ENCODE measurements around the gene ADSL. TPM values are rescaled to one million over a fixed set of nuclear protein-coding genes. Genes with fewer than 3 reads are reported as not detected.
A peak's percentile ranks its signal among the peaks of the same experiment; 100 is the strongest.

Gene ADSL
- total and polyA plus RNA-seq, 10 donors, result 39.1 to 77.7 (median 51.7) TPM

DNA sequence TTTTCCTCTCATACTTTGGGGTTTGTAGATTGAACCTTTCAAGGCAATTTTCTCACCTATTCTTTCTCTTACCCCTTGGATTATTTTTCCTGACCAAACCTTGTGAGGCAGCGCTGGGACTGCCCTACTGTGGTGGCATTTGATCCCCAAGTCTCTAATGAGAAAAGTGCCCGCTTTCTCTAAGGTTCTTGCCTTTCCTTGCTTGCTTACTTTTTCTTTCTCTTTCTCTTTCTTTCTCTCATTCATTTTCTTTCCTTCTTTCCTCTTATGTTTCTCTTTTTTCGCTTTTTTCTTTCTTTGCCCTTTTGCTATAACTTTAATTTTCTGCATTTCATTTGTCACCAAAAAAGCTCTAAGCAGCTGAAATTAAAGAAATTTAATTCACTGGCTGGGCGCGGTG is 40.7 kb upstream of the ADSL start:
- H3K9me3 ChIP-seq, result no peaks in the 10 kb centered on the region
- H3K27me3 ChIP-seq (replicated peaks in 1 of 7), result no peaks in the 10 kb centered on the region
- peaks cover 2 to 100% (median 86%) of the 10 kb centered on the region in 6 donors for H3K36me3 ChIP-seq
- intact Hi-C loops (cut with DNase I; ENCODE audit: low total_unique reads), result no loop called here
- TF ChIP-seq, protein P1, sequence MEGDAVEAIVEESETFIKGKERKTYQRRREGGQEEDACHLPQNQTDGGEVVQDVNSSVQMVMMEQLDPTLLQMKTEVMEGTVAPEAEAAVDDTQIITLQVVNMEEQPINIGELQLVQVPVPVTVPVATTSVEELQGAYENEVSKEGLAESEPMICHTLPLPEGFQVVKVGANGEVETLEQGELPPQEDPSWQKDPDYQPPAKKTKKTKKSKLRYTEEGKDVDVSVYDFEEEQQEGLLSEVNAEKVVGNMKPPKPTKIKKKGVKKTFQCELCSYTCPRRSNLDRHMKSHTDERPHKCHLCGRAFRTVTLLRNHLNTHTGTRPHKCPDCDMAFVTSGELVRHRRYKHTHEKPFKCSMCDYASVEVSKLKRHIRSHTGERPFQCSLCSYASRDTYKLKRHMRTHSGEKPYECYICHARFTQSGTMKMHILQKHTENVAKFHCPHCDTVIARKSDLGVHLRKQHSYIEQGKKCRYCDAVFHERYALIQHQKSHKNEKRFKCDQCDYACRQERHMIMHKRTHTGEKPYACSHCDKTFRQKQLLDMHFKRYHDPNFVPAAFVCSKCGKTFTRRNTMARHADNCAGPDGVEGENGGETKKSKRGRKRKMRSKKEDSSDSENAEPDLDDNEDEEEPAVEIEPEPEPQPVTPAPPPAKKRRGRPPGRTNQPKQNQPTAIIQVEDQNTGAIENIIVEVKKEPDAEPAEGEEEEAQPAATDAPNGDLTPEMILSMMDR (IDR thresholded peaks at IDR 0.05 in 8 of 11, conservative IDR thresholded peaks at IDR 0.05 in 3 of 11), result no peak
- no peak for TF ChIP-seq POLR2AphosphoS5 (IDR thresholded peaks at IDR 0.05)
- TF ChIP-seq POLR2A (IDR thresholded peaks at IDR 0.05), result no peak
- 98 to 99% (median 98%) methylated on average over 5 of the region's 5 CpGs for WGBS, 5 donors
- no peak overlapping the region for H3K4me3 ChIP-seq
- no peaks in the 10 kb centered on the region for H3K4me1 ChIP-seq
- H3K27ac ChIP-seq, result no peak overlapping the region
- no peak for DNase-seq

DNA sequence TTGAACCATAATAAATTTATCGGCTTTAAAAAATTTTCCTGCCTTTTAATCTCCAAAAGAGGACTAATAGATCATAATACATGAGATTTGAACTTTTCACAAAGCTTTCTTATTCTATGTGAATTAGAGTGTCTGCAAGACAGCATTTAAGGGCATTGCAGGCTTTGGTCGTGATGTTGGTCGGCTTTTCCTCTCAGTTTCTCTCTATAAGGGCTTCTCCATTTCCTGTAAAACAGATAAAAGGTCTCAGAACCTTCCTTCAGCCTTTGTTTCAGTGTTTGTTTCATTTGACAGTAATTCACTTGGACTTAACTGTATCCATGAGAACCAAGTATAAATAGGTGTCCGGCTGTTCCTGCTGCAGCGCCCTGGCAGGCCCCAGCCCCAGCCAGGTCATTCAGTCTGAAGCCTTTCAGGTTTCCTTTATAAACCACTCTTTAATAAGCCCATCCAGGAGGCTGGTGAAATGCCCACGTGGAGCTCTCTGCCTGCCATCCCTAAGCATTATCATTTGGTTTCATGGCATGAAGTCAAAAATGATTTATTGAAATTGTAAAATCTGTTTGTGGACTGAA is 37.2 kb upstream of the ADSL start:
- Histone ChIP-seq H3K27ac (peak overlapping the region in 1 of 8 donors; percentile 16), H3K27me3 (replicated peaks in 1 of 7) (no peaks in the 10 kb centered on the region), H3K36me3 (peaks cover 0 to 100% (median 88%) of the 10 kb centered on the region in 6 donors), H3K4me3 (no peak overlapping the region), H3K9me3 (no peaks in the 10 kb centered on the region), H3K4me1 (peaks cover 0 to 23% (median 3%) of the 10 kb centered on the region in 6 donors)
- 89 to 94% (median 92%) methylated on average over 6 of the region's 6 CpGs for WGBS, 5 donors
- no peak for DNase-seq
- intact Hi-C loops (cut with DNase I; ENCODE audit: low total_unique reads), result no loop called here
- TF ChIP-seq POLR2A (IDR thresholded peaks at IDR 0.05) (no peak), POLR2AphosphoS5 (IDR thresholded peaks at IDR 0.05) (no peak)
- TF ChIP-seq, protein P1 (IDR thresholded peaks at IDR 0.05 in 8 of 11, conservative IDR thresholded peaks at IDR 0.05 in 3 of 11), result no peak

DNA sequence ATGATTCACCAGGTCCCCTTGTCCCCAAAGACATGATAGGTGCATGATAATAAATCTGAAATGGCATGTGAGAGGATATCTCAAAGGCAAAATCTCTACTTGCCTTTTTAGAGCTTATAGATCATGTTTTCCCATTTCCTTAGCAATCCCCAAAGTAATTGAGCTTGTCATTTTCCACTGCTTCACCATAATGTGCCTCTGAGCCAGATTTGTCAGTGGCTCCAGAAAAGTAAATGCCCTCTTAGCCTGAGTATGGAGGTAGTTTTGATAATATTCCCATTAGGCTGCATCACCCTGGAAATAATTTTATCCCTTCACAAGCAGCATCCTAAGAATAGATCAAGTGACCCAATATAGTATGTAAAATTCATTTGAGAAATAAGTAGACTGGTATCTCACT is 36.7 kb upstream of the ADSL start:
- TF ChIP-seq POLR2A (IDR thresholded peaks at IDR 0.05) (no peak), POLR2AphosphoS5 (IDR thresholded peaks at IDR 0.05) (no peak)
- TF ChIP-seq, protein P1 (IDR thresholded peaks at IDR 0.05 in 8 of 11, conservative IDR thresholded peaks at IDR 0.05 in 3 of 11), result no peak
- intact Hi-C loops (cut with DNase I; ENCODE audit: low total_unique reads), result no loop called here
- no peak for DNase-seq
- Histone ChIP-seq H3K27ac (peak overlapping the region in 1 of 8 donors; percentile 16), H3K4me1 (peaks cover 0 to 28% (median 3%) of the 10 kb centered on the region in 6 donors), H3K36me3 (peaks cover 0 to 100% (median 92%) of the 10 kb centered on the region in 6 donors), H3K4me3 (no peak overlapping the region), H3K27me3 (replicated peaks in 1 of 7) (no peaks in the 10 kb centered on the region), H3K9me3 (no peaks in the 10 kb centered on the region)

DNA sequence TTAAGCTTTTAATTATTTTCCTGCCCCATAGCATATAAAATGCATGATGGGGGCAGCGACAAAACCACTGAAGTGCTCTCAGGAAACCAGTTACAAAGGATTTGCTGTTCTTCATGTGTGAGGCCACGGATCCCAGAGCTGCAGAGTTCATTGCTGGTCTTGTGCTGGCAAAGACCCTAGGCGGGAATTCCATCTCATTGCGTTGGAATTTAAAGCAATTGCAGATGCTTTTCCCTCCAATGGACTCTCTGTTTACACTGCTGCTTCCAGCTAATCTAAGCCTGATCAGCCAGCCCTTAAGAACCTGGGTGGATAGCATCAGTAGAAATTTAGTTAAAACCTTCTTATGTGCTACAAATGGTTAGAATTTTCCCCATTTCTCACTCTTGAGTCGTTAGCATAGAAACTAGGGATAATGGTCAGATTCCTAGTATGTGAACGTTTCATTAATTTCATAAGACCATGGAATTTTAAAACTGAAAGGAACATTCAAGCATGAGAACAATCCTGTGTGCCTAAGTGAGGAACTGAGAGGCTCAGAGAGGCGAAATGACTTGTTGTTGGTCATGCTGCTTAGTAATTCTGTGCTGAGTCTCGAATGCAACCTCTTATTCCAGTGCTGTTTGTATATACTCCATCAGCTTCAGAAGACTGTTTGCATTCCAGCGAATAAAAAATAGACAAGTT is 36.1 kb upstream of the ADSL start:
- Histone ChIP-seq H3K4me3 (no peak overlapping the region), H3K27ac (no peak overlapping the region)
- no peak for DNase-seq

More for the DNA sequence above, 36.1 kb upstream of the ADSL start:
- Histone ChIP-seq H3K36me3 (peaks cover 0 to 100% (median 94%) of the 10 kb centered on the region in 6 donors), H3K9me3 (no peaks in the 10 kb centered on the region), H3K4me1 (peaks cover 0 to 28% (median 3%) of the 10 kb centered on the region in 6 donors), H3K27me3 (replicated peaks in 1 of 7) (no peaks in the 10 kb centered on the region)
- TF ChIP-seq POLR2A (IDR thresholded peaks at IDR 0.05) (no peak), POLR2AphosphoS5 (IDR thresholded peaks at IDR 0.05) (no peak)
- TF ChIP-seq, protein P1 (IDR thresholded peaks at IDR 0.05 in 8 of 11, conservative IDR thresholded peaks at IDR 0.05 in 3 of 11), result no peak
- intact Hi-C loops (cut with DNase I; ENCODE audit: low total_unique reads), result no loop called here
- whole genome bisulfite sequencing, 5 donors, result 82 to 91% (median 87%) methylated on average over 9 of the region's 9 CpGs

All from spleen (tissue), 11 donors.